MM.1S (cell line): ENCODE results near the gene SH3BP2.

ENCODE experiments used
- EZH2 ChIP-seq: fragments of 300-600 bp; sonication (generic); optimal IDR thresholded peaks from 2 replicates; pipeline ENCODE3; 2017; ENCODE audit warnings: low read depth, mild to moderate bottlenecking, antibody characterized with exemption, low read length, mixed read lengths
- TF ChIP-seq, protein P1 (sequence below): fragments of 300-600 bp; sonication (generic); IDR thresholded peaks from 2 replicates; pipeline ENCODE4 v1.5.1; 2016; ENCODE audit warnings: antibody characterized with exemption, low read length, mixed read lengths

DNA sequence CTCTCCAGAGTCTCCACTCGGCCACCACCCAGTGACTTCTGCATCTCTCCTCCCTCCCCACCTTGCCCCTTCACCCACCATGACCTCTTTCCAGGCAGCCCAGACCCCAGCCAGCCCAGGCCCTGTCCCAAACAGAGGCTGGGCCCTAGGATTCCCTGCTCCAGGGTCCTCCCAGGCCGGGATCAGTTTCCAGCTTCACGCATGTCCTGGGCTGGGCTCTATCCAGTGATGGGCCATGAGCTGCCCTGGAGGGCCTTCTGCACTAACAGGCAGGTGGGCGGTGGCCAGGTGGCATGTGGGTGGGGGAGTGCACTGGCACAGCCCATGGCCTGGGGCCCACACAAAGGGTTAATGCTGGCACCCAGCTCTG is 30.4 kb downstream of the SH3BP2 start:
- TF ChIP-seq, protein P1, sequence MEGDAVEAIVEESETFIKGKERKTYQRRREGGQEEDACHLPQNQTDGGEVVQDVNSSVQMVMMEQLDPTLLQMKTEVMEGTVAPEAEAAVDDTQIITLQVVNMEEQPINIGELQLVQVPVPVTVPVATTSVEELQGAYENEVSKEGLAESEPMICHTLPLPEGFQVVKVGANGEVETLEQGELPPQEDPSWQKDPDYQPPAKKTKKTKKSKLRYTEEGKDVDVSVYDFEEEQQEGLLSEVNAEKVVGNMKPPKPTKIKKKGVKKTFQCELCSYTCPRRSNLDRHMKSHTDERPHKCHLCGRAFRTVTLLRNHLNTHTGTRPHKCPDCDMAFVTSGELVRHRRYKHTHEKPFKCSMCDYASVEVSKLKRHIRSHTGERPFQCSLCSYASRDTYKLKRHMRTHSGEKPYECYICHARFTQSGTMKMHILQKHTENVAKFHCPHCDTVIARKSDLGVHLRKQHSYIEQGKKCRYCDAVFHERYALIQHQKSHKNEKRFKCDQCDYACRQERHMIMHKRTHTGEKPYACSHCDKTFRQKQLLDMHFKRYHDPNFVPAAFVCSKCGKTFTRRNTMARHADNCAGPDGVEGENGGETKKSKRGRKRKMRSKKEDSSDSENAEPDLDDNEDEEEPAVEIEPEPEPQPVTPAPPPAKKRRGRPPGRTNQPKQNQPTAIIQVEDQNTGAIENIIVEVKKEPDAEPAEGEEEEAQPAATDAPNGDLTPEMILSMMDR: no peak
- TF ChIP-seq EZH2: no peak
